Kidney (tissue), 22 donors: Measurements from ENCODE around the gene CRYBG2. TPM values are rescaled to one million over a fixed set of nuclear protein-coding genes. Genes with fewer than 3 reads are reported as not detected.

Source experiments
- DNase-seq, 5 donors: peaks; one replicate each; pipeline ENCODE4 v3.0.0-alpha.2; 2013 to 2020
- FAIRE-seq: peaks from 2 replicates; lab custom pipeline; 2012; peaks lifted over from hg19 to GRCh38; lab: Jason Lieb, UNC
- H3K27ac ChIP-seq, 2 donors: one replicate each; pipeline ENCODE4 v1.7.0; 2013; ENCODE audit warnings: low read depth in 2 of 2, low read length in 2 of 2, inconsistent platforms in 1 of 2
- H3K27me3 ChIP-seq: one replicate; pipeline ENCODE4 v1.7.1; 2013; ENCODE audit warnings: low read length, inconsistent platforms; ENCODE audit not compliant: control insufficient read depth, insufficient read depth
- H3K36me3 ChIP-seq, 3 donors: one replicate each; pipeline versions ENCODE4 v1.7.0 to v1.7.1; 2013; ENCODE audit warnings: low read length in 3 of 3, control low read depth in 1 of 3, inconsistent platforms in 1 of 3; ENCODE audit not compliant: insufficient read depth in 3 of 3, control insufficient read depth in 2 of 3
- H3K4me1 ChIP-seq, 3 donors: one replicate each; pipeline versions ENCODE4 v1.7.0 to v1.7.1; 2013; ENCODE audit warnings: low read length in 3 of 3, inconsistent platforms in 1 of 3, low read depth in 1 of 3; ENCODE audit not compliant: control insufficient read depth in 2 of 3, insufficient read depth in 2 of 3
- H3K4me3 ChIP-seq, 3 donors: one replicate each; pipeline versions ENCODE4 v1.7.0 to v1.8.1; 2013; ENCODE audit warnings: low read length in 3 of 3, control low read depth in 1 of 3, inconsistent platforms in 1 of 3
- H3K9ac ChIP-seq, 3 donors: one replicate each; pipeline versions ENCODE4 v1.7.0 to v1.7.1; 2013; ENCODE audit warnings: low read length in 3 of 3, control low read depth in 1 of 3, inconsistent platforms in 1 of 3
- H3K9me3 ChIP-seq, 3 donors: one replicate each; pipeline versions ENCODE4 v1.7.0 to v1.7.1; 2013; ENCODE audit warnings: low read length in 3 of 3, control low read depth in 1 of 3, inconsistent platforms in 1 of 3; ENCODE audit not compliant: control insufficient read depth in 2 of 3, insufficient read depth in 1 of 3
- CTCF ChIP-seq: IDR thresholded peaks from 3 replicates; pipeline ENCODE4 v1.5.1; 2012; ENCODE audit warnings: mild to moderate bottlenecking, moderate library complexity, borderline replicate concordance; ENCODE audit not compliant: insufficient read depth; ENCODE audit errors: extremely low read depth
- intact Hi-C: fragments of 100-400 bp; cut with DNase I; formaldehyde crosslinking; loops from one replicate; pipeline ENCODE4 v1.11.1; 2022
- long read RNA-seq, 10 donors: library from polyadenylated mRNA in 1 of 10; unstranded in 1 of 10; transcript quantifications; one replicate each; pipeline ENCODE4 v2.0.0 and lab custom pipeline, GENCODE V29; 2021 to 2026
- polyA plus RNA-seq: library from polyadenylated mRNA; stranded (reverse); fragments of 350-450 nt; fragmentation: Illumina TruSeq; extraction: RNeasy Lipid Tissue Mini Kit (QIAGEN cat#74804); gene quantifications from one replicate; pipeline ENCODE4 v1.2.3, GENCODE V29; 2014; ENCODE audit warnings: low read depth, low replicate concordance; ENCODE audit not compliant: insufficient read depth
- total RNA-seq: library from RNA; stranded (reverse); fragmentation: NEBNext Ultra II Directional; extraction: Animal tissue kit (Norgen Biotek cat#: 25700); gene quantifications from one replicate; pipeline ENCODE4 v1.2.1, GENCODE V29; 2021
- donor health status: control.
- donor health status: control.
- donor health status: control.
- donor health status: control.
- donor health status: control.
- donor health status: DM: yes; HTN: yes; CAD: no.
- donor health status: Normal renal cell carcinoma (clear cell type).

Gene CRYBG2, protein sequence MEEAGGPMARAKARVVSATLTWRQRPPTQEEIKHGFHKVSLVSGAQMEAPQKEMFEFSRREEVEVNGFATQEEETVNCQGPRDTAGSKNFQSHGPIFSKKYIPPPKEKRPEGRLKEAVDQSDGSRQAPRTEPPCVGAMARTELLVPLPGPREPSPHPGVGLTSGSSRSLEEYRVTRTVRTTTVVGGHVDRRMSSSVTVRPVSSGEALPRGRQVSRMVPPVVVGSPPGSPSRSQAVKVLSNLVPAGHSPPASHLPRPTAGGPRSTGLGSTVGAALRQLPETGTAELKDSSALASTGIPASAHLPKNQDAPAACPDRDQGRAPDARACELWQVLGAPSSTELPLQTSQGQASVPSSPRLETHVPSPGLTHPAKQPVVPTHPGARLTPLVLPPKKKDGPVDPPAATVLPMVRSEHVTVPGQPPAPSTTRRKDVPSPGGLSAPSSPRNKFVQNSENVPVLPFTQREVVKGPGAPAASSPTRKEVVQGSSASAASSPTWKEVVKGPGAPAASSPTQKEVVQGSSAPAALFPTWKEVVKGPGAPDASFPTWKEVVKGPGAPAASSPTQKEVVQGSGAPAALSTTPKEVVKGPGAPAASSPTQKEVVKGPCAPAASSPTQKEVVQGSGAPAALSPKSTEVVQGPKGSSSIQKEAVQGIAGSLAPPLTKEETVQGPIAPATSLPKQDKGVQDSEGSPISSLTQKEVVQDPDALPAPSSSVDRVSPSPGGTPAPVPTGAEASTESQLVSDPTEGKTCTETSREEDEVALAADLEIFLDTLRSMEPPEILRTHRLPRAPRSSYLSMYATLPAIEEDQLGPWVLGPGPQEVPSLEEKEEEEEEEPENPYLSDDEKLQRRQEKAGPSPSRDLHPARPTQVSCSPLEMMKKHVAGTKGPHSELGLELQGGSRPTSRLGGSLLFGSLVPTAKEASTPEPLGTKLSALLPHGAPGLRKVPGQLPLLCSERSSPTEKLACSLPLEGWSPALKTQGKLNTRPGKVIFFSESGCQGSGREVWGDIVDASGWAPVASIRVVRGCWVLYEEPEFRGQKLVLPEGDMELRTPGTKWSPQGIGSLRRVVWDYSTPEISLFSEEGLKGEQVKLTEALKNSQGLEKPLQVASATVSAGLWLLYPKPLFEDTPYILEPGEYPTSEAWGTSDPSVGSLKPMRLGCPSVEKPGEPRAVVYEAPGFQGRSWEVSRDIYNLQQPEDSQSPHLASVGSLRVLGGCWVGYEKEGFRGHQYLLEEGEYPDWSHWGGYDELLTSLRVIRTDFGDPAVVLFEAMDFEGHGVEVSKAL (N-terminal part only)
- total RNA-seq: 2.2 TPM
- not detected for polyA plus RNA-seq
- long read RNA-seq, donor 1: 0 reads
- long read RNA-seq, donor 2: 0 reads
- long read RNA-seq, donor 3: 0 reads
- long read RNA-seq, donor 4: 0 reads
- long read RNA-seq, donor 5: 0 reads
- long read RNA-seq, donor 6: 0 reads
- long read RNA-seq, donor 7, partial matches to known transcripts: 0 of 1 reads
- long read RNA-seq, donor 7, other reads (novel, unspliced or antisense): 1 of 1 reads
- long read RNA-seq, donor 8, partial matches to known transcripts: 120 of 956 reads
- long read RNA-seq, donor 8, other reads (novel, unspliced or antisense): 836 of 956 reads
- long read RNA-seq, donor 9: 0 reads
- long read RNA-seq, donor 10: 0 reads

- Histone ChIP-seq H3K27ac (no peak within 1 kb of the TSS), H3K4me1 (peaks cover 0 to 4% (median 4%) of the 10 kb centered on the region in 3 donors), H3K36me3 (no peaks in the 10 kb centered on the region), H3K4me3 (no peak within 1 kb of the TSS), H3K9me3 (no peaks in the 10 kb centered on the region), H3K27me3 (peaks cover 2% of the 10 kb centered on the region), H3K9ac (no peak within 1 kb of the TSS)
- DNase-seq (peak in 4 of 5 donors; percentile 48 to 69 (median 64)), FAIRE-seq (no peak)
- intact Hi-C loops: no loop called here
- TF ChIP-seq CTCF: no peak
These were observed at the start of gene CRYBG2 for GRCh38 chr1:26353976-26354820. TSS of gene CRYBG2 (minus strand) at chr1:26354130. CDS start at chr1:26346657, 7,473 bp downstream.

DNA sequence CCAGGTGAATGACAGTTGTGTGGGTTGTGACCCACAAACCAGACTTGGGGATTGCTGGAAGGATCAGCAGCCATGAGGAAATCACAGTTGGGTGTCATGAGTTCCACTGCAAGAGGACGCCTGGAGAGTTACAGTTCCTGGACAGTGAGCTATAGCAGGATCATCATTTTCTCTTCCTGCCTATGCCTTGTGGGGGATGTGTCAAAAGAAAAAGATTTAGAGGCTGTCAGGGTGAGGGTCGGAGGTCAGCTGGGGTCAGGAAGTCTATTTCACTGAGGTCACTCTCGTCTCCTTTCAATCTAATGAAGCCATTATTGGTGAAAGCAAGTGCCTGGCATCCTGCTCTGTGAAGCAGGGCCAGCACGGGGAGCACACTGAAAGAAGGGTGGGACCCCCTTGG lies 49.7 kb upstream of the CRYBG2 start:
- Histone ChIP-seq H3K36me3 (no peaks in the 10 kb centered on the region), H3K4me3 (no peak overlapping the region), H3K27me3 (no peaks in the 10 kb centered on the region), H3K9me3 (no peaks in the 10 kb centered on the region), H3K4me1 (no peaks in the 10 kb centered on the region), H3K9ac (no peak overlapping the region), H3K27ac (no peak overlapping the region)
- no peak for FAIRE-seq
- no peak for TF ChIP-seq CTCF
- intact Hi-C loops: no loop called here
- no peak for DNase-seq
